Measurements from ENCODE around the gene RIPPLY3.
A peak's percentile ranks its signal among the peaks of the same experiment; 100 is the strongest.
"Not testable (repeated sequence)": the region's sequence is repeated elsewhere in the genome, so short reads cannot be mapped to it uniquely, and the experiment has no call there.

The RIPPLY3 gene

GRCh38 chr21:37026499-37026898 lies 20.0 kb downstream of the RIPPLY3 start:
- no peak for DNase-seq

GRCh38 chr21:37028570-37028969 lies 22.1 kb downstream of the RIPPLY3 start:
- no peak for DNase-seq

GRCh38 chr21:37030864-37031263 lies 24.4 kb downstream of the RIPPLY3 start:
- DNase-seq, result no peak

GRCh38 chr21:37032293-37032692 lies 25.8 kb downstream of the RIPPLY3 start:
- no peak for DNase-seq

- DNase-seq, result no peak
Observed at GRCh38 chr21:37032877-37033471, 26.5 kb downstream of the RIPPLY3 start.

- DNase-seq, result not testable (repeated sequence)
Observed at GRCh38 chr21:37034394-37034793, 27.9 kb downstream of the RIPPLY3 start.

GRCh38 chr21:37036177-37036576 lies 29.7 kb downstream of the RIPPLY3 start:
- no peak for DNase-seq

- no peak for DNase-seq
Observed at GRCh38 chr21:37039411-37040075, 33.0 kb downstream of the RIPPLY3 start.

GRCh38 chr21:37040212-37040611 lies 33.7 kb downstream of the RIPPLY3 start:
- DNase-seq, result no peak

- DNase-seq, result no peak
Observed at GRCh38 chr21:37041706-37042271, 35.3 kb downstream of the RIPPLY3 start.

GRCh38 chr21:37043818-37044217 lies 37.3 kb downstream of the RIPPLY3 start:
- DNase-seq, result no peak

GRCh38 chr21:37044643-37045042 lies 38.1 kb downstream of the RIPPLY3 start:
- DNase-seq, result no peak

GRCh38 chr21:37045149-37045548 lies 38.6 kb downstream of the RIPPLY3 start:
- DNase-seq, result no peak

- DNase-seq, result no peak
Observed at GRCh38 chr21:37045556-37045955, 39.1 kb downstream of the RIPPLY3 start.

- no peak for DNase-seq
Observed at GRCh38 chr21:37047079-37047478, 40.6 kb downstream of the RIPPLY3 start.

GRCh38 chr21:37049741-37050140 lies 43.2 kb downstream of the RIPPLY3 start:
- DNase-seq, result not testable (repeated sequence)

- DNase-seq, result no peak
Observed at GRCh38 chr21:37055271-37055855, 48.9 kb downstream of the RIPPLY3 start.

GRCh38 chr21:37057614-37058013 lies 51.1 kb downstream of the RIPPLY3 start:
- DNase-seq, result no peak

- DNase-seq, result no peak
Observed at GRCh38 chr21:37058261-37058660, 51.8 kb downstream of the RIPPLY3 start.

- DNase-seq, result no peak
Observed at GRCh38 chr21:37059181-37059580, 52.7 kb downstream of the RIPPLY3 start.

GRCh38 chr21:37060296-37060695 lies 53.8 kb downstream of the RIPPLY3 start:
- DNase-seq, result peak; percentile 76

- peak; percentile 44 for DNase-seq
Observed at GRCh38 chr21:37061926-37062592, 55.6 kb downstream of the RIPPLY3 start.

GRCh38 chr21:37062593-37062935 lies 56.1 kb downstream of the RIPPLY3 start:
- no peak for DNase-seq

GRCh38 chr21:37063433-37063832 lies 56.9 kb downstream of the RIPPLY3 start:
- DNase-seq, result no peak

Measured in left hindlimb (tissue), 1 donor.